Naive thymus-derived CD4-positive, alpha-beta T cell (primary cell): Measurements from ENCODE around the gene BMP15. TPM values are rescaled to one million over a fixed set of nuclear protein-coding genes. Genes with fewer than 3 reads are reported as not detected.
A peak's percentile ranks its signal among the peaks of the same experiment; 100 is the strongest.

Experiments
- ATAC-seq: fragments of 150-1000 bp; cut with Tn5 transposase; 2 replicates; pipeline ENCODE4 v1.10.0; 2021; ENCODE audit warnings: mild to moderate bottlenecking, moderate library complexity
- CTCF ChIA-PET: fragments of 350-600 bp; sonication (Branson Sonifier 250); formaldehyde crosslinking; loops from one replicate; lab custom pipeline; 2021; ENCODE audit warnings: antibody characterized with exemption; lab: Charles Lee
- POLR2A ChIA-PET: fragments of 350-600 bp; sonication (Branson Sonifier 250); formaldehyde crosslinking; loops from one replicate; lab custom pipeline; 2021; ENCODE audit warnings: antibody characterized with exemption, inconsistent platforms; lab: Charles Lee
- DNase-seq, 9 donors: peaks; one replicate each; pipeline versions ENCODE4 v3.0.0 to v3.0.0-alpha.2; 2020 to 2022; ENCODE audit warnings: mixed read lengths in 1 of 9
- H3K27ac ChIP-seq: one replicate; pipeline ENCODE4 v1.7.0; 2013; ENCODE audit warnings: mild to moderate bottlenecking, low read depth, low read length, moderate library complexity
- H3K27me3 ChIP-seq, 2 donors: one replicate each; pipeline ENCODE4 v1.7.0; 2013; ENCODE audit warnings: low read length in 2 of 2, mild to moderate bottlenecking in 2 of 2, moderate library complexity in 2 of 2; ENCODE audit not compliant: control insufficient read depth in 2 of 2, insufficient read depth in 2 of 2
- H3K36me3 ChIP-seq, 3 experiments: 1 replicate in 2 of 3; 2 replicates in 1 of 3; pipeline ENCODE4 v1.7.0; 2013; ENCODE audit warnings: low read length in 3 of 3, mild to moderate bottlenecking in 3 of 3, moderate library complexity in 1 of 3; ENCODE audit not compliant: insufficient read depth in 3 of 3, control insufficient read depth in 2 of 3
- H3K4me1 ChIP-seq, 2 donors: one replicate each; pipeline ENCODE4 v1.7.0; 2013; ENCODE audit warnings: low read length in 2 of 2, mild to moderate bottlenecking in 2 of 2, moderate library complexity in 1 of 2; ENCODE audit not compliant: control insufficient read depth in 2 of 2, insufficient read depth in 2 of 2
- H3K4me3 ChIP-seq: 2 replicates; pipeline ENCODE4 v1.7.0; 2013; ENCODE audit warnings: mild to moderate bottlenecking, low read length
- H3K9me3 ChIP-seq, 3 experiments: 1 replicate in 2 of 3; 2 replicates in 1 of 3; pipeline ENCODE4 v1.7.0; 2013; ENCODE audit warnings: low read length in 3 of 3; ENCODE audit not compliant: control insufficient read depth in 2 of 3
- H3K27ac Mint-ChIP-seq, 9 donors: one replicate each; pipeline ENCODE4 v1.8.0; 2020 to 2022; ENCODE audit warnings: mixed read lengths in 9 of 9, mild to moderate bottlenecking in 8 of 9, moderate library complexity in 5 of 9, inconsistent platforms in 2 of 9
- H3K27me3 Mint-ChIP-seq, 5 donors: one replicate each; pipeline ENCODE4 v1.8.0; 2021 to 2022; ENCODE audit warnings: mixed read lengths in 5 of 5, mild to moderate bottlenecking in 1 of 5
- H3K36me3 Mint-ChIP-seq, 5 donors: one replicate each; pipeline ENCODE4 v1.8.0; 2020 to 2022; ENCODE audit warnings: mixed read lengths in 5 of 5, mild to moderate bottlenecking in 3 of 5, inconsistent platforms in 1 of 5
- H3K4me1 Mint-ChIP-seq, 7 donors: one replicate each; pipeline ENCODE4 v1.8.0; 2020 to 2022; ENCODE audit warnings: mixed read lengths in 7 of 7, mild to moderate bottlenecking in 3 of 7, inconsistent platforms in 1 of 7
- H3K4me3 Mint-ChIP-seq, 10 donors: one replicate each; pipeline ENCODE4 v1.8.0; 2020 to 2022; ENCODE audit warnings: mild to moderate bottlenecking in 10 of 10, mixed read lengths in 10 of 10, moderate library complexity in 6 of 10, inconsistent platforms in 2 of 10
- H3K9me3 Mint-ChIP-seq, 11 donors: one replicate each; pipeline ENCODE4 v1.8.0; 2020 to 2022; ENCODE audit warnings: mixed read lengths in 11 of 11, mild to moderate bottlenecking in 4 of 11, inconsistent platforms in 1 of 11, moderate library complexity in 1 of 11
- intact Hi-C, 2 donors: fragments of 100-400 bp; cut with micrococcal nuclease; formaldehyde crosslinking; loops; one replicate each; pipeline ENCODE4 v1.15.1; 2023
- polyA plus RNA-seq, 2 donors: library from polyadenylated mRNA; unstranded; fragments of 300-500 nt; fragmentation: Illumina TruSeq; gene quantifications; one replicate each; pipeline ENCODE4 v1.2.3, GENCODE V29; 2021
- total RNA-seq, 6 experiments: library from RNA in 5 of 6; stranded (reverse) in 5 of 6; gene quantifications; 1 replicate in 5 of 6; 2 replicates in 1 of 6; pipeline ENCODE4 v1.2.3 and lab custom pipeline; 2021 to 2026

Gene BMP15
- total and polyA plus RNA-seq, 7 experiments from 2014 or later: not detected

DNA sequence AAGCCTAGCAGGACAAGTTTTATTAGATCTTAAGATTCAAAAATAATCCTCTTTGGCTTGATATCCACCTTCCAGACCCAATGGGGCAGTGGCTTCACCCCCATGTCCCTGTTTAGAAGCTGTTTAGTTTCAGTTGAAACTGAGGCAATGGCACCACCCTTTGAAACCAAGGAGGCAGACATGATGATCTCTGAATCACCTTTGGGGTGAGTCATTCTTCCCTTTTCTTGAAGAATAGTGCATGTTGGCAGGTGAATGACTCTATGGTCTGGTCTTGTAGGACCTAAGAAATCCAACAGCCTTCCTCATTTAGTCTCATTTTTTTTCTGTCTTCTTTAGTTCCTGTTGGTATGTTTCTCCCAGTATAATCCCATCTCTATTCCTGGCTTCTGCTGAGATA, 29.5 kb upstream of the BMP15 start:
- ATAC-seq (no peak), DNase-seq (no peak)
- no peak overlapping the region for H3K4me3 Mint-ChIP-seq
- ChIA-PET CTCF (no interaction called here), POLR2A (no interaction called here)
- Histone ChIP-seq H3K4me1 (no peaks in the 10 kb centered on the region), H3K4me3 (no peak overlapping the region), H3K27ac (no peak overlapping the region), H3K36me3 (no peaks in the 10 kb centered on the region), H3K27me3 (no peaks in the 10 kb centered on the region), H3K9me3 (no peaks in the 10 kb centered on the region)
- H3K4me1 Mint-ChIP-seq: peaks cover 0 to 1% (median 0%) of the 10 kb centered on the region in 7 donors
- H3K27me3 Mint-ChIP-seq: peaks cover 0 to 4% (median 0%) of the 10 kb centered on the region in 5 donors
- peaks cover 0 to 1% (median 0%) of the 10 kb centered on the region in 11 donors for H3K9me3 Mint-ChIP-seq
- no peak overlapping the region for H3K27ac Mint-ChIP-seq
- H3K36me3 Mint-ChIP-seq: no peaks in the 10 kb centered on the region
- intact Hi-C loops: no loop called here

DNA sequence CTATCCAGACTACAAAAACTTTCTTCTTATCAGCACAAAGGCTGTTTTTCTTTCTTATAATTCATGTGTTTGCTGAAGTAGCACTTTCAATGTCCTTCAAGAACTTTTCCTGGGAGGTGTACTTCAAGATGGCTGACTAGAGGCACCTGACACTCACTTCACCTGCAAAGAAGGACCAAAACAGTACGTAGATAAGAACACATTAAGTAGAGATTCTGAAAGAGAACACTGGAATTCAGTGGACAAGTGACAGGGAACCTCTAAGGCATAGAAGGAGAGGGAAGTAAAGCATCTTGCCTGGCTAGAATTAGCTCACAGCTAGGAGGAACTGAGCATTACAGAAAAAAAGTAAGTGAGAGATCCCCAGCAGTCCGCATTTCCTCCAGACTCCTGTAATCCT, 21.7 kb upstream of the BMP15 start:
- H3K27me3 ChIP-seq: no peaks in the 10 kb centered on the region
- no peak overlapping the region for H3K27ac ChIP-seq
- CTCF ChIA-PET: no interaction called here

DNA sequence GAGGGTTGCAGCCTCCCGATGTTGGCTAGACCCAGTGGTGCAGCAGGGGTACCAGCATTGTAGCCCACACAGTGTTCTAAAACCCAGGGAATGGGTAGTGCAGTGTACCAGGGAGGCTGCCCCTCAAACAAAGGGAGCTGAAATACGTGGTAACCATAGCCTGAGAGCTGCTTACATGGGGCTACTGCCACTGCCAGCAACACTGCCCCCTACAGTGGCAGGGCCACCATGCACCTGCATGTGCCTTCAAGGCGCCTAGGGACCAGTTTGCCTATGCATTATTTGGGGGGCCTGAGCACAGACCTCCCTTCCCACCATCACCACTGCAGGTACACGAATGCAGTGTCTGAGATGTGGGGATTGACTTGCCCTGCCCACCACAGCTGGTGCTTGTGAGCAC, 21.0 kb upstream of the BMP15 start:
- peaks cover 0 to 30% (median 9%) of the 10 kb centered on the region in 5 donors for H3K27me3 Mint-ChIP-seq
- no peak overlapping the region for H3K27ac Mint-ChIP-seq
- POLR2A ChIA-PET: no interaction called here
- H3K9me3 ChIP-seq: no peaks in the 10 kb centered on the region
- H3K27ac ChIP-seq: no peak overlapping the region
- no peaks in the 10 kb centered on the region for H3K36me3 Mint-ChIP-seq
- no peaks in the 10 kb centered on the region for H3K27me3 ChIP-seq
- no peaks in the 10 kb centered on the region for H3K36me3 ChIP-seq
- CTCF ChIA-PET: no interaction called here
- peaks cover 0 to 5% (median 0%) of the 10 kb centered on the region in 11 donors for H3K9me3 Mint-ChIP-seq
- no peak overlapping the region for H3K4me3 ChIP-seq
- H3K4me1 Mint-ChIP-seq: no peaks in the 10 kb centered on the region
- H3K4me1 ChIP-seq: no peaks in the 10 kb centered on the region
- no peak overlapping the region for H3K4me3 Mint-ChIP-seq
- no peak for ATAC-seq
- intact Hi-C loops: no loop called here
- no peak for DNase-seq

More for the DNA sequence above, 21.7 kb upstream of the BMP15 start:
- Mint-ChIP-seq H3K9me3 (peaks cover 0 to 5% (median 0%) of the 10 kb centered on the region in 11 donors), H3K4me3 (no peak overlapping the region), H3K36me3 (no peaks in the 10 kb centered on the region), H3K27me3 (peaks cover 0 to 30% (median 9%) of the 10 kb centered on the region in 5 donors), H3K27ac (no peak overlapping the region), H3K4me1 (no peaks in the 10 kb centered on the region)
- ATAC-seq (no peak), DNase-seq (no peak)
- intact Hi-C loops: no loop called here
- POLR2A ChIA-PET: no interaction called here
- H3K9me3 ChIP-seq: no peaks in the 10 kb centered on the region
- H3K36me3 ChIP-seq: no peaks in the 10 kb centered on the region
- no peaks in the 10 kb centered on the region for H3K4me1 ChIP-seq
- H3K4me3 ChIP-seq: no peak overlapping the region

DNA sequence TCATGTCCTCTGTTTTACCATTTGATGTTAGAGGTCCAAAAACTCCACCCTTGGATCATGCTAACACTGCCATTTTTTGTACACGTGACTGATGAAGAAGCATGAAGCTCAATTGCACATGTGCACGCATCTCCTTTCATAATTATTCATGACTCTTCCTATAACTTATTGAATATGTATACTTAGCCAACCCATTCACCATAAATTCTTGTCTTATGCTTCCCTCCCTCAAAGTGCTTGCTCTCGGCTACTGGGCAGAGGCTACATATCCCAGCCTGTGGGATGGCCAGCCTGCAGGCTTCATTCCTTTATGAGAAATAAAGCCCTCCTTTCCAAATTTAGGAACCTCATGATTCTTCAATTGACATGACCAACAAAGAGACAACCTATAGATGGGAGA, 17.5 kb upstream of the BMP15 start:
- no peak overlapping the region for H3K4me3 Mint-ChIP-seq
- no peaks in the 10 kb centered on the region for H3K4me1 Mint-ChIP-seq
- Histone ChIP-seq H3K27ac (no peak overlapping the region), H3K9me3 (no peaks in the 10 kb centered on the region), H3K4me1 (no peaks in the 10 kb centered on the region), H3K4me3 (no peak overlapping the region), H3K36me3 (no peaks in the 10 kb centered on the region), H3K27me3 (no peaks in the 10 kb centered on the region)
- H3K9me3 Mint-ChIP-seq: peaks cover 0 to 5% (median 0%) of the 10 kb centered on the region in 11 donors
- intact Hi-C loops: no loop called here
- ChIA-PET POLR2A (no interaction called here), CTCF (no interaction called here)
- no peak overlapping the region for H3K27ac Mint-ChIP-seq
- no peaks in the 10 kb centered on the region for H3K36me3 Mint-ChIP-seq
- no peak for ATAC-seq
- H3K27me3 Mint-ChIP-seq: peaks cover 0 to 36% (median 18%) of the 10 kb centered on the region in 5 donors
- no peak for DNase-seq

DNA sequence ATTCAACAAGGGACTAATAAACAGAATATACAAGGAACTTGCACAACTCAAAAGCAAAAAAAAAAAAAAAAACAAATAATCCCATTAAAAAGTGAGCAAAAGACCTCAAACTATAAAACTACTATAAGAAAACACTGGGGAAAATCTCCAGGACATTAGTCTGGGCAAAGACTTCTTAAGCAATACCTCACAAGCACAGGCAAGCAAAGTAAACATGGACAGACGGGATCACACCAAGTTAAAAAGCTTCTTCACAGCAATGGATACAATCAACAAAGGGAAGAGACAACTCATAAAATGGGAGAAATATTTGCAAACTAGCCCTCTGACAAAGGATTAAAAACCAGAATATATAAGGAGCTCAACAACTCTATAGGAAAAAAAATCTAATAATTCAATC, 17.1 kb upstream of the BMP15 start:
- intact Hi-C loops: no loop called here

DNA sequence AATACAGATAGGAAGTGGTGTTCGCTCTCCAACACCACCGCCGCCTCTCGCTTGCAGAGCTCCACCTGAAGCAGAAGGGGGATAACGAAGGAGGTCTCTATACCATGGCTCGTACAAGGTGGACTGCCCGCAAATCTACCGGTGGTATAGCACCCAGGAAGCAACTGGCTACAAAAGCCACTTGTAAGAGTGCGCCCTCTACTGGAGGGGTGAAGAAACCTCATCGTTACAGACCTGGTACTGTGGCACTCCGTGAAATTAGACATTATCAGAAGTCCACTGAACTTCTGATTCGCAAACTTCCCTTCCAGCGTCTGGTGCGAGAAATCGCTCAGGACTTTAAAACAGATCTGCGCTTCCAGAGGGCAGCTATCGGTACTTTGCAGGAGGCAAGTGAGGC, 5.2 kb upstream of the BMP15 start:
- intact Hi-C loops: no loop called here
- POLR2A ChIA-PET: no interaction called here
- ATAC-seq (no peak), DNase-seq (no peak)
- Histone ChIP-seq H3K27me3 (no peaks in the 10 kb centered on the region), H3K27ac (no peak overlapping the region), H3K36me3 (no peaks in the 10 kb centered on the region), H3K9me3 (no peaks in the 10 kb centered on the region), H3K4me1 (no peaks in the 10 kb centered on the region), H3K4me3 (no peak overlapping the region)
- Mint-ChIP-seq H3K27ac (no peak overlapping the region), H3K4me3 (no peak overlapping the region), H3K9me3 (no peaks in the 10 kb centered on the region), H3K27me3 (peaks cover 0 to 4% (median 0%) of the 10 kb centered on the region in 5 donors), H3K36me3 (no peaks in the 10 kb centered on the region), H3K4me1 (no peaks in the 10 kb centered on the region)
- CTCF ChIA-PET: no interaction called here

More for the DNA sequence above, 17.1 kb upstream of the BMP15 start:
- no peak overlapping the region for H3K4me3 ChIP-seq
- no peaks in the 10 kb centered on the region for H3K36me3 ChIP-seq
- H3K9me3 Mint-ChIP-seq: peaks cover 0 to 5% (median 0%) of the 10 kb centered on the region in 11 donors
- H3K9me3 ChIP-seq: no peaks in the 10 kb centered on the region
- POLR2A ChIA-PET: no interaction called here
- CTCF ChIA-PET: no interaction called here
- H3K4me3 Mint-ChIP-seq: no peak overlapping the region
- no peaks in the 10 kb centered on the region for H3K27me3 ChIP-seq
- H3K27ac ChIP-seq: no peak overlapping the region
- DNase-seq (no peak), ATAC-seq (no peak)
- peaks cover 0 to 36% (median 19%) of the 10 kb centered on the region in 5 donors for H3K27me3 Mint-ChIP-seq
- no peak overlapping the region for H3K27ac Mint-ChIP-seq
- no peaks in the 10 kb centered on the region for H3K4me1 ChIP-seq
- no peaks in the 10 kb centered on the region for H3K36me3 Mint-ChIP-seq
- H3K4me1 Mint-ChIP-seq: no peaks in the 10 kb centered on the region

DNA sequence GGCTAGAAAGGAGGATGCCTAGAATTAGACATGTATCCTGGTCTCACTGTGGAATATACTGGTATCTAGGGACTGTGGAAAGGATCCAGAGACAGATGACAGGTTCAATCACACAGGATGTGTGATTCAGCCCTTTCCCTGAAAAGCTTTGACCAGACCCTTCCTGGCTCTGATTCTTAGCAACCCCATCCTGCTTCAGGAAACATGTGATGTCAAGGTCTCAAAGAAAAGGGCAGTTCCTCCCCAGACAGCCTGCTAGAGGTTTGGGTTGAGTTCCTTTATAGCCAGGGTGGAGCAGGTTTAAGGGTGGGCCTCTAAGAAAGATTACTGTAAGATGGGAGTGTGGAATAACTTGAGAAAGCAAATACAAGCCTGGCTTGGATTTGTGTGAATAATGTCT, 3.0 kb downstream of the BMP15 start:
- peaks cover 0 to 4% (median 0%) of the 10 kb centered on the region in 5 donors for H3K27me3 Mint-ChIP-seq
- POLR2A ChIA-PET: no interaction called here
- no peak overlapping the region for H3K27ac ChIP-seq
- no peaks in the 10 kb centered on the region for H3K27me3 ChIP-seq
- H3K36me3 ChIP-seq: no peaks in the 10 kb centered on the region
- no peak overlapping the region for H3K4me3 ChIP-seq
- H3K27ac Mint-ChIP-seq: no peak overlapping the region
- ATAC-seq (no peak), DNase-seq (no peak)
- peaks cover 0 to 14% (median 0%) of the 10 kb centered on the region in 7 donors for H3K4me1 Mint-ChIP-seq
- peaks cover 0 to 2% (median 0%) of the 10 kb centered on the region in 5 donors for H3K36me3 Mint-ChIP-seq
- no peaks in the 10 kb centered on the region for H3K9me3 ChIP-seq
- H3K4me1 ChIP-seq: no peaks in the 10 kb centered on the region
- H3K4me3 Mint-ChIP-seq: peak overlapping the region in 1 of 10 donors; percentile 18
- CTCF ChIA-PET: no interaction called here
- intact Hi-C loops: no loop called here
- peaks cover 0 to 2% (median 0%) of the 10 kb centered on the region in 11 donors for H3K9me3 Mint-ChIP-seq
